Measurements from ENCODE around the gene ARHGEF28.

DNA sequence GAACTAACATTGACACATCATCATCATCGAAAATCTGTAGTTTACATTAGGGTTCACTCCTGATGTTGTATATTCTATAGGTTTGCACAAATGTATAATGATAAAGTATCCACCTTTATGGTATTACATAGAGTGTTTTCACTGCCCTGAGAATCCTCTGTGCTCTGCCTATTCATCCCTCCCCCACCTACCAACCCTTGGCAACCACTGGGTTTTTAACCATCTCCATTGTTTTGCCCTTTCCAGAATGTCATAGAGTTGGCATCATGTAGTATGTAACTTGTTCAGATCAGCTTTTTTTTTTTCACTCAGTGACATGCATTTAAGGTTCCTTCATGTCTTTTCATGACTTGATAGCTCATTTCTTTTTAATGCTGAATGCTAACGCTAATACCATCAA lies 106.0 kb downstream of the ARHGEF28 start:
- no peak for TF ChIP-seq EZH2 (IDR thresholded peaks at IDR 0.05; ENCODE audit: borderline replicate concordance, low read depth, low read length, severe bottlenecking)
- TF ChIP-seq, protein P1, sequence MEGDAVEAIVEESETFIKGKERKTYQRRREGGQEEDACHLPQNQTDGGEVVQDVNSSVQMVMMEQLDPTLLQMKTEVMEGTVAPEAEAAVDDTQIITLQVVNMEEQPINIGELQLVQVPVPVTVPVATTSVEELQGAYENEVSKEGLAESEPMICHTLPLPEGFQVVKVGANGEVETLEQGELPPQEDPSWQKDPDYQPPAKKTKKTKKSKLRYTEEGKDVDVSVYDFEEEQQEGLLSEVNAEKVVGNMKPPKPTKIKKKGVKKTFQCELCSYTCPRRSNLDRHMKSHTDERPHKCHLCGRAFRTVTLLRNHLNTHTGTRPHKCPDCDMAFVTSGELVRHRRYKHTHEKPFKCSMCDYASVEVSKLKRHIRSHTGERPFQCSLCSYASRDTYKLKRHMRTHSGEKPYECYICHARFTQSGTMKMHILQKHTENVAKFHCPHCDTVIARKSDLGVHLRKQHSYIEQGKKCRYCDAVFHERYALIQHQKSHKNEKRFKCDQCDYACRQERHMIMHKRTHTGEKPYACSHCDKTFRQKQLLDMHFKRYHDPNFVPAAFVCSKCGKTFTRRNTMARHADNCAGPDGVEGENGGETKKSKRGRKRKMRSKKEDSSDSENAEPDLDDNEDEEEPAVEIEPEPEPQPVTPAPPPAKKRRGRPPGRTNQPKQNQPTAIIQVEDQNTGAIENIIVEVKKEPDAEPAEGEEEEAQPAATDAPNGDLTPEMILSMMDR (IDR thresholded peaks at IDR 0.05; ENCODE audit: borderline replicate concordance, extremely low read depth, low read length, poor library complexity, severe bottlenecking) = no peak

All from DND-41 (cell line).